ENCODE results near the gene ECSCR.
"Not testable (repeated sequence)": the region's sequence is repeated elsewhere in the genome, so short reads cannot be mapped to it uniquely, and the experiment has no call there.

ECSCR gene, protein sequence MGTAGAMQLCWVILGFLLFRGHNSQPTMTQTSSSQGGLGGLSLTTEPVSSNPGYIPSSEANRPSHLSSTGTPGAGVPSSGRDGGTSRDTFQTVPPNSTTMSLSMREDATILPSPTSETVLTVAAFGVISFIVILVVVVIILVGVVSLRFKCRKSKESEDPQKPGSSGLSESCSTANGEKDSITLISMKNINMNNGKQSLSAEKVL

DNA sequence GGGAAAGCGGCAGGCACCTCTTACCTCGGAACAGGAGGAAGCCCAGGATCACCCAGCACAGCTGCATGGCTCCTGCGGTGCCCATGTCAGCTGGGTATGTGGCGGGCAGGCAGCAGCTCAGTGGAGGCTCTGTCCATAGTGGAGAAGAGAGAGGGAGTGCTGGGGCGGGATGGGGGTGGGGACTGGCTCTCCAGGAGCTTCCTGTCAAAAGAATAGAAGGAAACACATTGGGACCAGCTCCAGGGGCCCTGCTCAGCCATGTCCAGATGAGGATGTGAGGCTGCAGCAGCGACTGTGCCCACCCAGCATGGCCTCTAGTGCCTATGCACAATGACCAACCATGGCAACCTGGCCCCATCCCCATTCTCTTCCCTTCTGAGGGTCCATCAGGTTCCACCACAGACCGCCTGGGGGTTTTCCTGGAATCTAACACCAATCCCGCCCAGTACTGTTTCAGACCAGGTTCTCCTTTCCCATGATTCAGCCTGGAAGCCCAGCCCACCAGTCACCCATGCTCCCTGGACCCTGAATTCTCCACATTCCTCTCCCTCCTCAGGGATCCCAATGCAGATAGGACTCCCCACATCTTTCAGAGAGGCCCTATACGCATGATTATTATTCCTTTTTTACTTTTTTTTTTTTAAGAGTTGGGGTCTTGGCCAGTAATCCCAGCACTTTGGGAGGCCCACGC, at the start of gene ECSCR:
Gene ECSCR (minus strand): TSS at position 158 of the 691 bp plus-strand sequence. CDS start 73 bp downstream, at position 85.
- no peak for DNase-seq (ENCODE audit: low read depth)

GRCh38 chr5:139504722-139505121, 42.2 kb upstream of the ECSCR start:
- DNase-seq (ENCODE audit: low read depth), result not testable (repeated sequence)

- DNase-seq (ENCODE audit: low read depth), result not testable (repeated sequence)
Measured at GRCh38 chr5:139503879-139504278, 41.3 kb upstream of the ECSCR start.

GRCh38 chr5:139503036-139503817, 40.7 kb upstream of the ECSCR start:
- not testable (repeated sequence) for DNase-seq (ENCODE audit: low read depth)

GRCh38 chr5:139501381-139501780, 38.8 kb upstream of the ECSCR start:
- DNase-seq (ENCODE audit: low read depth), result no peak

GRCh38 chr5:139495638-139496435, 33.3 kb upstream of the ECSCR start:
- no peak for DNase-seq (ENCODE audit: low read depth)

DNA sequence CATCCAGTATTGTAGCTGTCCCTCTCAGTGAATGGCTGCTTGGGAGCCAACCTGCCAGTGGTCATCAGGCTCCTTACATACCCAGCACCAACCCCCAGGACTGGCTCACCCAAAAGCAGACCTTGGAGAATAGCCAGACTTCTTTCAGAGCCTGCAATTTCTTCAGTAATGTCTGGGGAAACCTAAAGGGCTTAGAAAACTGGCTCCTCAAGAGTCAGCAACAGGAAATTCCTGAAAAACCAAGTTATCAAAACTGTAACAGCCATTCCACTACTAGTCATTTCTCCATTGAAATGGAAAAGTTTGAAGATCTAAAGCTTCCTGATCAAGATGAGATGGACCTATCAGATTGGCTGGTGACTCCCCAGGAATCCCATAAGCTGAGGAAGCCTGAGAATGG, 32.3 kb upstream of the ECSCR start:
- DNase-seq (ENCODE audit: low read depth), result no peak

DNA sequence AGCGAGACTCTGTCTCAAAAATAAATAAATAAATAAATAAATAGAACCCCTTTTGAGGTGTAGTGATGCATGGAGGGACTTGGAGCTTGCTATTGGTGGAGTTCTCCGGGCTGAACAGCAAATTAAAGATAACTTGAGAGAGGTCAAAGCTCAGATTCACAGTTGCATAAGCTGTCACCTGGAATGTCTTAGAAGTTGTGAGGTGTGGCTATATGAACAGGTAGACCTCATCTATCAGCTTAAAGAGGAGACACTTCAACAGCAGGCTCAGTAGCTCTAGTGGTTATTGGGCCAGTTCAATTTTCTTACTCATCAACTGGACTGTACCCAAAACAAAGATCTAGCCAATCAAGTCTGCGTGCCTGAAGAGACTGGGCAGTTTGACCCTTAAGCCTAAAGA, 31.7 kb upstream of the ECSCR start:
- DNase-seq (ENCODE audit: low read depth), result no peak

DNA sequence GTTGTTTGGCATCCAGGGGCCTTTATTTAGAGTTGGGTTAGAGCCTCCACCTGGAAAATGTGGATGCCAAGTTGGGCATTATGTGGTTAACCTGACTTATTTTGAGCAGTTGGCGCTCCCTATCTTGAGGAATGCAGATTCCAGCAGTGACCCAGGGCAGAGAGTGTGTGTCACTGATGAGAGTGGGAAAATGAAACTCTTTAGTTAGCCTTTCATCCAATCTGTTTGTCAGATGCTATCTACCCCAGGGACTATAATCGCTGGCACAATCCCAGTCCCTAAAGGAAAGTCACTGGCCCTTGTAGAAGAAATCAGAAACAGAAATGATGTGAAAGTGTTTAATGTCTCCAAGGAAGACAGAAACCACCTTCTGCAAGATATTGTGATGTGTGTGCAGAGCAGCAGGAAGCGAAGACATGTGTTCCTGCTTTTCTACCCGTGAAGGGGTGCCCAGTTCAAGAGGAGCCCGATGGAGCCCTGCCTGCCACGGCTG, 30.2 kb upstream of the ECSCR start:
- DNase-seq (ENCODE audit: low read depth), result no peak

DNA sequence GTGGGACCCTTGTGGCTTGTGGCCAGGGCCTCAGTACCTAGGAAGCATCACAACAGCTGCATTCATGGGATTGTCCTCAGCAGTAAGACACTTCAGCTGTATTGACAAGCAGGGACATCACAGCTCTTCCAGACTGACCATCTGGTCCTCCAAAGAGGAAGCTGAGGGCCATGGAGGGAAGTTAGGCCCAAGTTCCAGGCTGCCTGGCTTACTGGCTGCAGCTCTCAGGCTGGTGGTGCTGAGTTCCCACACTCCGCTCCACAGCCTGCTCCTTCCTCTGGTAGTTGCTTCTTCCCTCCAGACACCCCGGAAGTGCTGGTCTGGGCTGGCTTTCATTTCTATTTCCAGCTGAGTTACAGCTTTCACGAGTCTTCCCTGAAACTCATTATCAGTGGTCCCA, 25.7 kb upstream of the ECSCR start:
- DNase-seq (ENCODE audit: low read depth), result no peak

DNA sequence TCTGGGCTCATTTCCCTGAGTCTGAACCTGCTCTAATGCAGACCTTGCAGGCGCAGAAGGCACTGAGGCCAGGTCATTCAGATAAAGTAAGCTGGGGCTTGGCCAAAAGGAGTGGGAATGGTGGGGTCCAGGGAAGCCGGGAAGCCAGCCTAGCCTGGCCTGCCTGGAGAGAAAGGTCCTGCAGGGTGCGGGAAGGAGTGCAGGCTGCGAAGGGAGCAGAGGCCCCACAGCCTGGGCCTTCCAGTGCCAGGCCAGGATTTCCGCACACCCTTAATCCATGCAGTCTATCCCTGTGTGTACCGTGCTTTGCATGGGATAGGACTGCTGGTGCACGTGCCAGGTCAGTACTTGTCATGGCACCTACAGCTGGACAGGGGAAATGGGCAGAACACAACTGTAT, 23.7 kb upstream of the ECSCR start:
- DNase-seq (ENCODE audit: low read depth), result no peak

DNA sequence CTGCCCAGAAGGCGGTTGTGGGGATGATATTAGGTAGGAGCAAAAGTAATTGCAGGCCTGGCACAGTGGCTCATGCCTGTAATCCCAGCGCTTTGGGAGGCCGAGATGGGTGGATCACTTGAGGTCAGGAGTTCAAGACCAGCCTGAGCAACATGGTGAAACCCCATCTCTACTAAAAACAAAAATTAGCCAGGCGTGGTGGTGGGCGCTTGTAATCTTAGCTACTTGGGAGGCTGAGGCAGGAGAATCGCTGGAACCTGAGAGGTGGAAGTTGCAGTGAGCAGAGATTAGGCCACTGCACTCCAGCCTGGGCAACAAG, 20.3 kb upstream of the ECSCR start:
- not testable (repeated sequence) for DNase-seq (ENCODE audit: low read depth)

DNA sequence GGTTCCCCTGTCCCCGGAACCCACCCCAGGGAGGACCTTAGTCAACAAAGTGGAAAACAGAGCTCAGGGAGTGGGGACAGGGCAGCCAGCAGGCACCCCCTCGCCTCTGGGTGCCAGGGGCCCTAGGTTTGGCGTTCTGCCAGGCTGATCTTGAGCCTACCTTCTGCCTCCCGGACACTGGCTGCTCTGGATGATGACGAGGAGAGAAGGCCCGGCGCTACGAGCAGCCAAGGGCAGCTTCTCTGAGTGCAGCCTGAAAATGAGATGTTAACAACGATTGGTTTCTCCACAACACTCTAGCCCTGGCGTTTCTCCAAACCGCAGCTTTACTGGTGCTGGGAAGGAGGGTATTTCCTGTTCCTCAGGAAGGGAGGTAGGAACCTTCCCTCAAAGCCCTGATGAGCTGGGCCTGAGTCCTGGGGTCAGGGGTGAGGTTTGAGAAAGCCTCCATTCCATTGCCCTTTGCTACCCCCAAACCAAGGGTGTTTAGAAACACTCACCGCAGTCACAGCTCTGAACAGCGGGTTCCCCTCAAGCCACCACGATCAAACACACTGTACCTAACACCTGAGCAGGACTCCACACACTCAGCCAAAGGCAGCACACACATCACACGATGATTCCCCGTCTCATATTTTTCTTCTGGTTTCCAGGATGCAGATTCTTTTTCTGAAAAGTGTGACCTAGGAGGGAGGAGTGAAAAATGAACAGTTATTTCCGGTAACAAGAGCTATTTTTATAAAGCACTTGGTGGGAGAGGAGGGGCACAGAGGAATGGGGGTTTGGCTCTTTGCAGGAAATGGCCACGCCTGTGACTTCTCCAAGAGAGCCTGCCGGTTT, 19.7 kb upstream of the ECSCR start, which contains the start of gene STING1:
Gene STING1 (minus strand): TSS at position 709 of the 840 bp plus-strand sequence. CDS start 1,054 bp downstream, outside the sequence.
- DNase-seq (ENCODE audit: low read depth), result peak; percentile 44

GRCh38 chr5:139481580-139482049, 19.1 kb upstream of the ECSCR start:
- DNase-seq (ENCODE audit: low read depth), result no peak

DNA sequence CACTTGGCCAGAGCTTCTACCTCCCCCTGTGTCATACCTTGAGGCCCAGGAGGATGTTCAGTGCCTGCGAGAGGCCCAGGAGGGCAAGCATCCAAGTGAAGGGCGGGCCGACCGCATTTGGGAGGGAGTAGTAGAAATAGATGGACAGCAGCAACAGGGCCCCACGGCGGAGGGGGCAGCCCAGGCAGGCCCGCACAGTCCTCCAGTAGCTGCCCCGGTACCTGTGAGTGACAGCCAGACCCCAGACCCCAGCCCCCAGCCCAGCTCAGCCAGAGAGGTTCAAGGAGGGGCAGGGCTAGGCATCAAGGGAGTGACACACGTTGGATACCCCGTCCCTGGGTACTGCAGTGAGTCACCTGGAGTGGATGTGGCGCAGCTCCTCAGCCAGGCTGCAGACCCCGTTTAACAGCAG, 18.6 kb upstream of the ECSCR start:
- no peak for DNase-seq (ENCODE audit: low read depth)

GRCh38 chr5:139479729-139480128, 17.2 kb upstream of the ECSCR start:
- DNase-seq (ENCODE audit: low read depth), result not testable (repeated sequence)

DNA sequence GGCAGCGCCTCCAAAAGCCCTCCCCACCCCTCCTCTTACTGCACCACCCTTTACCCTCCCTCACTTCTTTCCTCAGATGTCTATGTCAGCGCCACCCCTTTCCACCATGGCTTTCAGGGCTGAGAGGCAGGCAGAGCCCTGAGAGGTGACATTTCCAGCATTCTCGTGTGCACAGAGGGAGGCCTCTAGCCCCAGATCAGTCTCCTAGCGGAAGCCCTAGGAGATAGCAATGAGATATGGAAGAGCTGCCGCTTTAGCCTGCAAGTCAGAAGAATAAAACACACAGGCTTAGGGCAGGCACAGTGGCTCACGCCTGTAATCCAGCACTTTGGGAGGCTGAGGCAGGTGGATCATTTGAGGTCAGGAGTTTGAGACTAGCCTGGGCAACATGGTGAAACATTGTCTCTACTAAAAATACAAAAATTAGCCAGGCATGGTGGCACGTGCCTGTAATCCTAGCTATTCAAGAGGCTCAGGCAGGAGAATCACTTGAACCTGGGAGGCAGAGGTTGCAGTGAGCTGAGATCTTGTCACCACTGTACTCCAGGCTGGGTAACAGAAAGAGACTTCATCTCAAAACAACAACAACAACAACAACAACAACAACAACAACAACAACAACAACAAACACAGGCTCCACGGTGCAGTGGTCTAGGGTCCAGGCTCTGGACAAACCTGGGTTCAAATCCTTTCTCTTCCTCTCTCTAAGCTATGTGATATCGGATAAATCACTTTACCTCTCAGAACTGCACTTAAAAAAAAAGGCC, 16.3 kb upstream of the ECSCR start:
- not testable (repeated sequence) for DNase-seq (ENCODE audit: low read depth)

GRCh38 chr5:139475865-139476617, 13.5 kb upstream of the ECSCR start:
- DNase-seq (ENCODE audit: low read depth), result no peak

All from activated T-cell treated with anti-CD3 and anti-CD28 coated beads for 24 hours (primary cell).